ENCODE results near the gene CUEDC1.
"Not testable (repeated sequence)": the region's sequence is repeated elsewhere in the genome, so short reads cannot be mapped to it uniquely, and the experiment has no call there.

Gene CUEDC1

DNA sequence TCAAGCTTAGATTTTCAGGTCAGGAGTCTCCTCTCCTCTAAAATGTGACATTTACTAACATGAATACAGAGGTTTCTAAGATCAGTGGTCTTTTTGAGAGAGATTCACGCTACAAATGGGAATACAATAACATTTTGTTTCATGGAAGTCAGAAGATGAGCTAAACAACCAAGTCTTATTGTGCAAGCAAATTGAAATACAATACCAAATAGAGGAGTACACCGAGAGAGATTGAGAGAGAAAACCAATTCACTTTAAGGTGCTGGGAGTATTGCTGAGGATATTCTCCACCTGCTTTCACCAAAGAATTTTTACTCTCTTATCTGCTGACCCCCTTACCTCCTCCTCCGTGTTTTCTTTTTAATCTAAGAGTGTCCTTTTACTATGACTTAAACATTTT, 21.4 kb upstream of the CUEDC1 start:
- TF ChIP-seq, protein P1, sequence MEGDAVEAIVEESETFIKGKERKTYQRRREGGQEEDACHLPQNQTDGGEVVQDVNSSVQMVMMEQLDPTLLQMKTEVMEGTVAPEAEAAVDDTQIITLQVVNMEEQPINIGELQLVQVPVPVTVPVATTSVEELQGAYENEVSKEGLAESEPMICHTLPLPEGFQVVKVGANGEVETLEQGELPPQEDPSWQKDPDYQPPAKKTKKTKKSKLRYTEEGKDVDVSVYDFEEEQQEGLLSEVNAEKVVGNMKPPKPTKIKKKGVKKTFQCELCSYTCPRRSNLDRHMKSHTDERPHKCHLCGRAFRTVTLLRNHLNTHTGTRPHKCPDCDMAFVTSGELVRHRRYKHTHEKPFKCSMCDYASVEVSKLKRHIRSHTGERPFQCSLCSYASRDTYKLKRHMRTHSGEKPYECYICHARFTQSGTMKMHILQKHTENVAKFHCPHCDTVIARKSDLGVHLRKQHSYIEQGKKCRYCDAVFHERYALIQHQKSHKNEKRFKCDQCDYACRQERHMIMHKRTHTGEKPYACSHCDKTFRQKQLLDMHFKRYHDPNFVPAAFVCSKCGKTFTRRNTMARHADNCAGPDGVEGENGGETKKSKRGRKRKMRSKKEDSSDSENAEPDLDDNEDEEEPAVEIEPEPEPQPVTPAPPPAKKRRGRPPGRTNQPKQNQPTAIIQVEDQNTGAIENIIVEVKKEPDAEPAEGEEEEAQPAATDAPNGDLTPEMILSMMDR (IDR thresholded peaks at IDR 0.05; ENCODE audit: control insufficient read depth, insufficient read depth, low read depth, low read length, missing control alignments): no peak
- H3K4me3 ChIP-seq (ENCODE audit: control insufficient read depth, low read depth, low read length): no peak overlapping the region
- DNase-seq (ENCODE audit: low read depth): no peak

DNA sequence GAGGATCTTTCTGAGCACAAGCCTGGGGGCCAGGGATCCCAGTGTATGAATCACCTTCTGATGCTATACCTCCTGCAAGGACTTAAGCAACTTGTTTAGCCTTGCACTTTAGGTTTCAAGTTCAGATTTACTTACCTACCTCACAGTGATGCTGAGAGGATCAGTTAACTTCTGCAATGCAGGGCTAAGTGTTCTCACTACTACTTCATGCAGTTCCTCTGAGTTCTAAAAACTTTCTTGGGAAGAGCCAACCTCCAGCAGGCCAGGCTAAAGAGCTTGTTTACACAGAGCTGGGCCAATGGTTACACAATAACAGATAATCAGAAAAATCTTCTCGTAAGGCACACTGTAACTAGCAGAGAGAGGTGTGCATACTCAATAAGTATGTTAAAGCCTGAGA, 19.8 kb upstream of the CUEDC1 start:
- no peak overlapping the region for H3K4me3 ChIP-seq (ENCODE audit: control insufficient read depth, low read depth, low read length)
- TF ChIP-seq, protein P1 (IDR thresholded peaks at IDR 0.05; ENCODE audit: control insufficient read depth, insufficient read depth, low read depth, low read length, missing control alignments): no peak
- no peak for DNase-seq (ENCODE audit: low read depth)

DNA sequence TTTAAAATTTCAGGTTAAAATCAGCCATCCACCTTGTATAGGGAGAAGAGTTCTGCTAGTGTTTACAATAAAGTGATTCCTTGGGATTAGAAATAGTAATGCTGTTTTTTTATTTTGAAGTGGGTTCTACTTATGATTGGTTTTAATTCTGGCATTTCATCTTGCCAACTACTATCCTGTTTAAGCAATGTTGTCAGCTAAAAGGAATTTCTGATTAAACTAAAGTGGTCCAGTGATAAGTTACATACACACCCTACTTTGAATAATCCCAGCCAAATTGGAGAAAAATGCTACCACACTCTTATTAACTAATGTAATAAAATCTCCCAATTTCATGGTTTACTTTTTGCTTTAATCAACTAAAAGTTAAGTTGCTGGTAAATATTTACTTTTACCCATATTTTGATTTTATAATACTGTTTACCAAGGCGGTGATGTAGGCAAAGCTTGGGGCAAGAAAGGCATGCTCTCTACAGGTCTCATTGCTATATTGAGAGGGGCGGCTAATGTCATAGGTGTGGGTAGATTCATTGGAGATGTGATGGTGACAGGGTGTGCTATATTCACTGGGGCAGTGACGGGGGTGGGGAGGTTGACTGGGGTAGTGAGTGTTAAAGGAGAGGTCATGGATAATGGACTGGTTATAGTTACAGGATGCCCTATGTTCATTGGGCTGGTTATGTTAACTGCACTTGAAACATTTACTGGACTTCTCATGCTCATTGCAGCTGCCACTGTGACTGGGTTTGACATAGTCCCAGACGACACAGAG, 19.0 kb upstream of the CUEDC1 start:
- H3K4me3 ChIP-seq (ENCODE audit: control insufficient read depth, low read depth, low read length); DNase-seq (ENCODE audit: low read depth): not testable (repeated sequence)

DNA sequence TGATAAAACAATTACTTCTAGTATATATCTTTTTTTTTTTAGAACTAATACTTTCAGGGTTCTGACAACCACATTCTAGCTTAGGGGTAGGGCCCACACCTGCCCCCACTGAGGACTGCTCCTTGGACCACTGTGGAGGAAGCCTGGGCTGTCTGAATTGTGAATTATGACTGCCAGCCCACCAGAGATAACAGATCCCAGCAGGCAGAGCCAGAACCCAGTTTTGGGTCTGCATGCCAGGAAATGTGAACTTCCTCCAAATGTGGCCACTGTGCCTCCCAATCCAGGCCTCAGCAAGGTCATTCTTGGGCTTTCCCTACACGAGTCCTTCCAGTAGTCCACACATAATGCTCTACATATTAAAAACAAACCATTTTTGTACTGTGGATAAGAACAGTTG, 16.9 kb upstream of the CUEDC1 start:
- TF ChIP-seq, protein P1 (IDR thresholded peaks at IDR 0.05; ENCODE audit: control insufficient read depth, insufficient read depth, low read depth, low read length, missing control alignments): no peak
- H3K4me3 ChIP-seq (ENCODE audit: control insufficient read depth, low read depth, low read length): no peak overlapping the region
- DNase-seq (ENCODE audit: low read depth): no peak

DNA sequence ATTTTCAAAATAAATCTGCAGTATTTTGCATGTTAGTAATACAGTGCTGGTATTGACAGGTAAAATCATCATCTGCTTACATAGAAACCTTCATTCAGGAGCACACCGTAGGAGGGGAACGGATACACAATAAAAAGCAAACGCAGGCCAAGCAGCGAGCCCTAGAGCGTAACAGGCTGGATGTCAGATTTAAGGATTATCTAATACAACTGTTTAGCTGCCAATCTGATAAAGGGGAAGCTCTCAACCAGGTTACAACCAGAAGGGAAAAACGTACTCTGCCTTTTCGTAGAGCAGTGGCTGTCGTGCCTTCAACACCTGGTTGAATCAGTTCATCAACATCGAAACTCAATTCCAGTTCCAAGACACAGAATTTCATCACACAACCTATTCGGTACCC, 16.4 kb upstream of the CUEDC1 start:
- TF ChIP-seq, protein P1 (IDR thresholded peaks at IDR 0.05; ENCODE audit: control insufficient read depth, insufficient read depth, low read depth, low read length, missing control alignments): no peak
- DNase-seq (ENCODE audit: low read depth): no peak
- H3K4me3 ChIP-seq (ENCODE audit: control insufficient read depth, low read depth, low read length): no peak overlapping the region

DNA sequence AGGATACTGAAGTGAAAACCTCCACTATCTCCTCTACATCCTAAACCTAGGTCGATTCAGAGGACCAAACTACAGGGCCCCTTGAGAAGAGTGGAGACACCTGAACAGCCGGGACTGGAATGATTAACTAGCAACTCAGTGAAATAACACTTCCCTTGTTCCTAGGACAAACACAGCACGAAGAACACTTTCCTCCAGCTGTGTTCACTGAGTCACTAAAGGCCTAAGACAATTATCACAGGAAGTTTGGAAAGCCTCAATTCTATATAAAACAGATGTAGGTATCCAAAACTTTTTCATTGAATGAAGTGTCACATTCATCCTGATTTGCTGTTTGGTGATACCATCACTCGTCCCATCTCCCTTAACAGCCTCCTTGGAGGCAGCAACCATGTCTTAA, 15.5 kb upstream of the CUEDC1 start:
- no peak overlapping the region for H3K4me3 ChIP-seq (ENCODE audit: control insufficient read depth, low read depth, low read length)
- TF ChIP-seq, protein P1 (IDR thresholded peaks at IDR 0.05; ENCODE audit: control insufficient read depth, insufficient read depth, low read depth, low read length, missing control alignments): no peak
- no peak for DNase-seq (ENCODE audit: low read depth)

DNA sequence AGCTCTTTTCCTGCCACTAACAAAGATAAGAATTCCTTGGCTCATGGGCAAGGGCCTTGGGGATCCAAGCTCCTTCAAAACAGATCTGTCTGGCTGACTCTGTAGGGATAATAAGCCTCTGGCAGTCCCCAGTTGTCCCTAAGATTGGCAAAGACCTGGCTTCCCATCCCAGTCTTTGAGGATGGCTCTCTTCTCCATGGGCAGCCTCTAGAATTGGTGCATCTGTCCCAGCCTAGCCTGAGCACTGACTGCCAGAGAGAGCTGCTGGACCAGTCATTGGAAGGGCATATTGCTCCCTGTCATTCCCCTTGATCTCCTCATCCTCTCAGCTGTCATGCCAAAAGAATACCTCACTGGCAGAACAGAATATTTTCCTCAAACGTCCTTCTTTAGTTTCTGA, 13.2 kb upstream of the CUEDC1 start:
- no peak for DNase-seq (ENCODE audit: low read depth)
- TF ChIP-seq, protein P1 (IDR thresholded peaks at IDR 0.05; ENCODE audit: control insufficient read depth, insufficient read depth, low read depth, low read length, missing control alignments): no peak
- no peak overlapping the region for H3K4me3 ChIP-seq (ENCODE audit: control insufficient read depth, low read depth, low read length)

Data from AG09309 (cell line).